HEK293 (cell line): ENCODE data around the gene RIOX2.

ENCODE experiments used
- CTCF ChIA-PET: fragments of 350-600 bp; formaldehyde crosslinking; extraction: SDS; loops from one replicate; lab custom pipeline; 2021; ENCODE audit warnings: antibody characterized with exemption; lab: Yijun Ruan, JAX
- POLR2A ChIA-PET: fragments of 300-600 bp; formaldehyde crosslinking; extraction: SDS; loops from one replicate; lab custom pipeline; 2020; ENCODE audit warnings: antibody characterized with exemption, inconsistent platforms; lab: Yijun Ruan, JAX
- H3K27ac ChIP-seq: fragments of 200-500 bp; sonication (Bioruptor generic); 2 replicates; pipeline ENCODE4 v1.5.1; 2014; ENCODE audit warnings: low read depth, low read length, control low read depth, inconsistent platforms; ENCODE audit errors: extremely low read depth
- H3K36me3 ChIP-seq, 2 experiments: fragments of 200-500 bp in 1 of 2; sonication (Bioruptor generic) in 1 of 2; 1 replicate in 1 of 2; 2 replicates in 1 of 2; pipeline ENCODE4 v1.5.1; 2014 to 2017; ENCODE audit warnings: inconsistent platforms in 2 of 2, low read length in 2 of 2; ENCODE audit not compliant: control insufficient read depth in 2 of 2, insufficient read depth in 1 of 2
- H3K4me1 ChIP-seq: fragments of 200-500 bp; sonication (Bioruptor generic); 2 replicates; pipeline ENCODE4 v1.5.1; 2014; ENCODE audit warnings: mild to moderate bottlenecking, low read length, inconsistent platforms; ENCODE audit not compliant: control insufficient read depth, insufficient read depth
- H3K4me3 ChIP-seq: 2 replicates; pipeline ENCODE4 v1.5.1; 2011; ENCODE audit warnings: low read depth, mild to moderate bottlenecking, control low read depth, low read length, moderate library complexity
- H3K9me3 ChIP-seq: fragments of 200-500 bp; sonication (Bioruptor generic); 2 replicates; pipeline ENCODE4 v1.5.1; 2014; ENCODE audit warnings: low read depth, low read length, inconsistent platforms; ENCODE audit not compliant: control insufficient read depth, insufficient read depth
- BCL6B ChIP-seq: fragments of 450-650 bp; formaldehyde crosslinking; IDR thresholded peaks from 2 replicates; pipeline ENCODE4 v1.5.1; 2017; ENCODE audit warnings: missing biosample characterization, missing genetic modification characterization
- FEZF1 ChIP-seq: fragments of 450-650 bp; formaldehyde crosslinking; IDR thresholded peaks from 2 replicates; pipeline ENCODE4 v1.5.1; 2016; ENCODE audit warnings: missing biosample characterization, missing genetic modification characterization
- GLI4 ChIP-seq: fragments of 450-650 bp; formaldehyde crosslinking; IDR thresholded peaks from 2 replicates; pipeline ENCODE4 v1.5.1; 2016; ENCODE audit warnings: missing biosample characterization, missing genetic modification characterization
- REPIN1 ChIP-seq: fragments of 450-650 bp; formaldehyde crosslinking; IDR thresholded peaks from 2 replicates; pipeline ENCODE4 v1.5.1; 2017; ENCODE audit warnings: missing biosample characterization, missing genetic modification characterization, low read depth
- SALL2 ChIP-seq: fragments of 450-650 bp; formaldehyde crosslinking; IDR thresholded peaks from 2 replicates; pipeline ENCODE4 v1.5.0; 2017; ENCODE audit warnings: missing biosample characterization, mild to moderate bottlenecking, missing genetic modification characterization, borderline replicate concordance
- ZEB2 ChIP-seq: fragments of 450-650 bp; formaldehyde crosslinking; IDR thresholded peaks from 2 replicates; pipeline ENCODE4 v1.5.1; 2016; ENCODE audit warnings: missing biosample characterization, missing genetic modification characterization
- ZFP69B ChIP-seq: fragments of 450-650 bp; formaldehyde crosslinking; IDR thresholded peaks from 2 replicates; pipeline ENCODE4 v1.5.1; 2016; ENCODE audit warnings: missing biosample characterization, missing genetic modification characterization
- ZNF146 ChIP-seq: fragments of 450-650 bp; formaldehyde crosslinking; IDR thresholded peaks from 2 replicates; pipeline ENCODE4 v1.5.1; 2016; ENCODE audit warnings: missing biosample characterization, missing genetic modification characterization
- ZNF157 ChIP-seq: fragments of 450-650 bp; formaldehyde crosslinking; IDR thresholded peaks from 2 replicates; pipeline ENCODE4 v1.5.1; 2016; ENCODE audit warnings: missing biosample characterization, missing genetic modification characterization
- ZNF184 ChIP-seq: fragments of 450-650 bp; IDR thresholded peaks from 2 replicates; pipeline ENCODE4 v1.5.1; 2018; ENCODE audit warnings: missing biosample characterization, mild to moderate bottlenecking, missing genetic modification characterization
- ZNF302 ChIP-seq: fragments of 450-650 bp; formaldehyde crosslinking; IDR thresholded peaks from 2 replicates; pipeline ENCODE4 v1.5.1; 2016; ENCODE audit warnings: missing biosample characterization, missing genetic modification characterization, low read depth
- ZNF335 ChIP-seq: fragments of 450-650 bp; formaldehyde crosslinking; conservative IDR thresholded peaks from 2 replicates; pipeline ENCODE4 v1.5.1; 2016; ENCODE audit warnings: missing biosample characterization, missing genetic modification characterization
- ZNF362 ChIP-seq: fragments of 450-650 bp; formaldehyde crosslinking; IDR thresholded peaks from 2 replicates; pipeline ENCODE4 v1.5.1; 2016; ENCODE audit warnings: missing biosample characterization, missing genetic modification characterization
- ZNF404 ChIP-seq: fragments of 450-650 bp; formaldehyde crosslinking; IDR thresholded peaks from 2 replicates; pipeline ENCODE4 v1.5.1; 2017; ENCODE audit warnings: missing biosample characterization, missing genetic modification characterization
- ZNF658 ChIP-seq: fragments of 450-650 bp; formaldehyde crosslinking; IDR thresholded peaks from 2 replicates; pipeline ENCODE4; 2016; ENCODE audit warnings: missing biosample characterization, missing genetic modification characterization
- ZNF792 ChIP-seq: fragments of 450-650 bp; formaldehyde crosslinking; IDR thresholded peaks from 2 replicates; pipeline ENCODE4 v1.5.1; 2016; ENCODE audit warnings: missing biosample characterization, missing genetic modification characterization
- ZSCAN5A ChIP-seq: fragments of 450-650 bp; formaldehyde crosslinking; IDR thresholded peaks from 2 replicates; pipeline ENCODE4 v1.5.1; 2016; ENCODE audit warnings: missing biosample characterization, missing genetic modification characterization
- TF ChIP-seq, protein P1 (sequence below): fragments of 450-650 bp; formaldehyde crosslinking; IDR thresholded peaks from 2 replicates; pipeline ENCODE4 v1.5.1; 2016; ENCODE audit warnings: missing biosample characterization, missing genetic modification characterization
- TF ChIP-seq, protein P2 (sequence below): fragments of 450-650 bp; formaldehyde crosslinking; IDR thresholded peaks from 2 replicates; pipeline ENCODE4 v1.5.1; 2016; ENCODE audit warnings: missing biosample characterization, missing genetic modification characterization
- TF ChIP-seq, protein P3 (sequence below): fragments of 450-650 bp; formaldehyde crosslinking; IDR thresholded peaks from 2 replicates; pipeline ENCODE4 v1.5.1; 2016; ENCODE audit warnings: missing biosample characterization, missing genetic modification characterization

Gene RIOX2

GRCh38 chr3:97938444-97938843 lies 33.8 kb downstream of the RIOX2 start:
- TF ChIP-seq ZSCAN5A = no peak
- Histone ChIP-seq H3K4me3 (no peak overlapping the region), H3K27ac (no peak overlapping the region), H3K4me1 (peaks cover 3% of the 10 kb centered on the region; the same call in 1 of the 2 replicates), H3K36me3 (peaks cover 0 to 44% of the 10 kb centered on the region in 2 experiments; a peak in 1 of 3 replicates), H3K9me3 (no peaks in the 10 kb centered on the region)
- ChIA-PET CTCF (no interaction called here), POLR2A (no interaction called here)

GRCh38 chr3:97937205-97937604 lies 35.0 kb downstream of the RIOX2 start:
- Histone ChIP-seq H3K4me3 (no peak overlapping the region), H3K4me1 (peaks cover under 1% of the 10 kb centered on the region; the same call in 1 of the 2 replicates), H3K36me3 (peaks cover 0 to 32% of the 10 kb centered on the region in 2 experiments; a peak in 1 of 3 replicates), H3K9me3 (no peaks in the 10 kb centered on the region)
- POLR2A ChIA-PET = no interaction called here
- no peak for TF ChIP-seq ZNF792 (tag by site-specific recombination)
- TF ChIP-seq FEZF1 = no peak
- no peak for TF ChIP-seq ZEB2
- TF ChIP-seq ZNF157 (tag by site-specific recombination) = no peak
- TF ChIP-seq GLI4 (tag by site-specific recombination) = no peak
- TF ChIP-seq, protein P1, sequence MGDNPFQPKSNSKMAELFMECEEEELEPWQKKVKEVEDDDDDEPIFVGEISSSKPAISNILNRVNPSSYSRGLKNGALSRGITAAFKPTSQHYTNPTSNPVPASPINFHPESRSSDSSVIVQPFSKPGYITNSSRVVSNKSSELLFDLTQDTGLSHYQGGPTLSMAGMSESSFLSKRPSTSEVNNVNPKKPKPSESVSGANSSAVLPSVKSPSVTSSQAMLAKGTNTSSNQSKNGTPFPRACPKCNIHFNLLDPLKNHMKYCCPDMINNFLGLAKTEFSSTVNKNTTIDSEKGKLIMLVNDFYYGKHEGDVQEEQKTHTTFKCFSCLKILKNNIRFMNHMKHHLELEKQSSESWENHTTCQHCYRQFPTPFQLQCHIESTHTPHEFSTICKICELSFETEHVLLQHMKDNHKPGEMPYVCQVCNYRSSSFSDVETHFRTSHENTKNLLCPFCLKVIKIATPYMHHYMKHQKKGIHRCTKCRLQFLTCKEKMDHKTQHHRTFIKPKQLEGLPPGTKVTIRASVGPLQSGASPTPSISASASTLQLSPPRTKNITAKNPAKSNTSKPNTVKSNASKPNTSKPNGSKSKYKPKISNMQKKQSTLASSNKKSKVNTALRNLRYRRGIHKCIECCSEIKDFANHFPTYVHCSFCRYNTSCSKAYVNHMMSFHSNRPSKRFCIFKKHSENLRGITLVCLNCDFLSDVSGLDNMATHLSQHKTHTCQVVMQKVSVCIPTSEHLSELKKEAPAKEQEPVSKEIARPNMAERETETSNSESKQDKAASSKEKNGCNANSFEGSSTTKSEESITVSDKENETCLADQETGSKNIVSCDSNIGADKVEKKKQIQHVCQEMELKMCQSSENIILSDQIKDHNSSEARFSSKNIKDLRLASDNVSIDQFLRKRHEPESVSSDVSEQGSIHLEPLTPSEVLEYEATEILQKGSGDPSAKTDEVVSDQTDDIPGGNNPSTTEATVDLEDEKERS (tag by site-specific recombination) = no peak
- no peak for TF ChIP-seq ZNF302 (tag by site-specific recombination)
- no peak for TF ChIP-seq REPIN1 (tag by site-specific recombination)
- no peak for TF ChIP-seq ZNF146 (tag by site-specific recombination)
- TF ChIP-seq BCL6B (tag by site-specific recombination) = no peak
- TF ChIP-seq ZNF404 = no peak
- no peak for TF ChIP-seq ZFP69B (tag by site-specific recombination)
- TF ChIP-seq, protein P2, sequence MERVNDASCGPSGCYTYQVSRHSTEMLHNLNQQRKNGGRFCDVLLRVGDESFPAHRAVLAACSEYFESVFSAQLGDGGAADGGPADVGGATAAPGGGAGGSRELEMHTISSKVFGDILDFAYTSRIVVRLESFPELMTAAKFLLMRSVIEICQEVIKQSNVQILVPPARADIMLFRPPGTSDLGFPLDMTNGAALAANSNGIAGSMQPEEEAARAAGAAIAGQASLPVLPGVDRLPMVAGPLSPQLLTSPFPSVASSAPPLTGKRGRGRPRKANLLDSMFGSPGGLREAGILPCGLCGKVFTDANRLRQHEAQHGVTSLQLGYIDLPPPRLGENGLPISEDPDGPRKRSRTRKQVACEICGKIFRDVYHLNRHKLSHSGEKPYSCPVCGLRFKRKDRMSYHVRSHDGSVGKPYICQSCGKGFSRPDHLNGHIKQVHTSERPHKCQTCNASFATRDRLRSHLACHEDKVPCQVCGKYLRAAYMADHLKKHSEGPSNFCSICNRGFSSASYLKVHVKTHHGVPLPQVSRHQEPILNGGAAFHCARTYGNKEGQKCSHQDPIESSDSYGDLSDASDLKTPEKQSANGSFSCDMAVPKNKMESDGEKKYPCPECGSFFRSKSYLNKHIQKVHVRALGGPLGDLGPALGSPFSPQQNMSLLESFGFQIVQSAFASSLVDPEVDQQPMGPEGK (tag by site-specific recombination) = no peak
- TF ChIP-seq, all 188 proteins: peak for 0
- no peak overlapping the region for H3K27ac ChIP-seq
- CTCF ChIA-PET = no interaction called here

DNA sequence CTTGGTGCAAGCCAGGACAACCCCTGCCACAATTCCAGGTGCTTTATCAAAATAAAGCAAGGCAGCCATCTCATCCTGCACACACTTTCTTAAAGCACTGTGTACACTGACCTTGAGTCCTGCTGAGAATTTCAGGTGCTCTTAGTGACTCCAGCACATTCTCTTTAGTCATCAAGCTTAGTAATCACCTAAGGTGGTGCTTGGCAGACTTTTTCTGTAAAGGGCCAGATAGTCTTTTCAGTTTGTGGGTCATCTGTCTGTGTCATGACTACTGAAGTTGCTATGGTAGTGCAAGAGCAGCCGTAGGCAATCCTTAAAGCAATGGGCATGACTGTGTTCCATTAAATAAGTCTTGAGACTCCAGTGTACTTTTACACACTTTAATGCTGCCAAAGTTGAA lies 36.4 kb downstream of the RIOX2 start:
- Histone ChIP-seq H3K4me3 (no peak overlapping the region), H3K4me1 (no peaks in the 10 kb centered on the region), H3K36me3 (peaks cover 0 to 30% of the 10 kb centered on the region in 2 experiments; a peak in 1 of 3 replicates), H3K9me3 (no peaks in the 10 kb centered on the region), H3K27ac (no peak overlapping the region)
- CTCF ChIA-PET = no interaction called here
- POLR2A ChIA-PET = no interaction called here
- TF ChIP-seq SALL2 (tag by site-specific recombination) (no peak), ZNF658 (tag by site-specific recombination) (no peak), REPIN1 (tag by site-specific recombination) (no peak), ZNF362 (tag by site-specific recombination) (no peak), ZNF184 (tag by site-specific recombination) (no peak), ZNF335 (tag by site-specific recombination) (no peak)
- TF ChIP-seq, protein P3, sequence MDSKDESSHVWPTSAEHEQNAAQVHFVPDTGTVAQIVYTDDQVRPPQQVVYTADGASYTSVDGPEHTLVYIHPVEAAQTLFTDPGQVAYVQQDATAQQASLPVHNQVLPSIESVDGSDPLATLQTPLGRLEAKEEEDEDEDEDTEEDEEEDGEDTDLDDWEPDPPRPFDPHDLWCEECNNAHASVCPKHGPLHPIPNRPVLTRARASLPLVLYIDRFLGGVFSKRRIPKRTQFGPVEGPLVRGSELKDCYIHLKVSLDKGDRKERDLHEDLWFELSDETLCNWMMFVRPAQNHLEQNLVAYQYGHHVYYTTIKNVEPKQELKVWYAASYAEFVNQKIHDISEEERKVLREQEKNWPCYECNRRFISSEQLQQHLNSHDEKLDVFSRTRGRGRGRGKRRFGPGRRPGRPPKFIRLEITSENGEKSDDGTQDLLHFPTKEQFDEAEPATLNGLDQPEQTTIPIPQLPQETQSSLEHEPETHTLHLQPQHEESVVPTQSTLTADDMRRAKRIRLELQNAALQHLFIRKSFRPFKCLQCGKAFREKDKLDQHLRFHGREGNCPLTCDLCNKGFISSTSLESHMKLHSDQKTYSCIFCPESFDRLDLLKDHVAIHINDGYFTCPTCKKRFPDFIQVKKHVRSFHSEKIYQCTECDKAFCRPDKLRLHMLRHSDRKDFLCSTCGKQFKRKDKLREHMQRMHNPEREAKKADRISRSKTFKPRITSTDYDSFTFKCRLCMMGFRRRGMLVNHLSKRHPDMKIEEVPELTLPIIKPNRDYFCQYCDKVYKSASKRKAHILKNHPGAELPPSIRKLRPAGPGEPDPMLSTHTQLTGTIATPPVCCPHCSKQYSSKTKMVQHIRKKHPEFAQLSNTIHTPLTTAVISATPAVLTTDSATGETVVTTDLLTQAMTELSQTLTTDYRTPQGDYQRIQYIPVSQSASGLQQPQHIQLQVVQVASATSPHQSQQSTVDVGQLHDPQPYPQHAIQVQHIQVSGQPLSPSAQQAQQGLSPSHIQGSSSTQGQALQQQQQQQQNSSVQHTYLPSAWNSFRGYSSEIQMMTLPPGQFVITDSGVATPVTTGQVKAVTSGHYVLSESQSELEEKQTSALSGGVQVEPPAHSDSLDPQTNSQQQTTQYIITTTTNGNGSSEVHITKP (tag by site-specific recombination) = no peak
